Adrenal gland (tissue), 5 donors: ENCODE data around the gene MACROH2A1.

ENCODE experiments used
- CTCF ChIP-seq, 6 experiments: fragments of 450-650 bp in 4 of 6; fragments of 200-600 bp in 2 of 6; sonication (generic) in 1 of 6; IDR thresholded peaks; 1 replicate in 5 of 6; 2 replicates in 1 of 6; pipeline versions ENCODE4 v1.5.1 to v1.8.0; 2016 to 2021; ENCODE audit warnings: antibody characterized with exemption in 6 of 6, mild to moderate bottlenecking in 2 of 6, moderate library complexity in 1 of 6
- POLR2A ChIP-seq, 2 donors: fragments of 450-650 bp; IDR thresholded peaks; one replicate each; pipeline ENCODE4 v1.6.1; 2017; ENCODE audit warnings: antibody characterized with exemption in 2 of 2, mild to moderate bottlenecking in 2 of 2, moderate library complexity in 1 of 2
- donor health status: DM: no; HTN: no; CAD: no.

- TF ChIP-seq CTCF (IDR thresholded peaks at IDR 0.05) (no peak), POLR2A (IDR thresholded peaks at IDR 0.05) (no peak)
Measured at GRCh38 chr5:135326296-135327254, 72.5 kb downstream of the MACROH2A1 start.
